ENCODE data around the gene MFAP2. TPM values are rescaled to one million over a fixed set of nuclear protein-coding genes. Genes with fewer than 3 reads are reported as not detected.

Gene MFAP2
- total RNA-seq, 3 donors from 2014 or later (not counting 1 experiment from before 2014, with no cell fraction given): 0.15 TPM; not detected in 2

- intact Hi-C loops (cut with micrococcal nuclease): no loop called here
- no peaks in the 10 kb centered on the region for H3K27me3 ChIP-seq (ENCODE audit: control insufficient read depth, insufficient read depth, low read length)
- H3K27me3 Mint-ChIP-seq (ENCODE audit: low read depth in 2 of 2): no peaks in the 10 kb centered on the region
- 95% methylated on average over 19 of the region's 19 CpGs for WGBS (ENCODE audit: insufficient coverage)
- no peak overlapping the region for H3K27ac ChIP-seq (ENCODE audit: low read length)
- DNase-seq: no peak
- H3K4me3 ChIP-seq (ENCODE audit: low read length): no peak overlapping the region
- TF ChIP-seq CTCF (IDR thresholded peaks at IDR 0.05): no peak
- H3K4me1 ChIP-seq (ENCODE audit: control insufficient read depth, insufficient read depth, low read length): no peaks in the 10 kb centered on the region
- no peak for ATAC-seq
- no peaks in the 10 kb centered on the region for H3K9me3 ChIP-seq (ENCODE audit: control insufficient read depth, insufficient read depth, low read length)
- H3K36me3 ChIP-seq (ENCODE audit: control insufficient read depth, insufficient read depth, low read length): peaks cover 43% of the 10 kb centered on the region
- H3K27ac Mint-ChIP-seq: no peak overlapping the region
- no peak overlapping the region for H3K4me3 Mint-ChIP-seq
- no peaks in the 10 kb centered on the region for H3K4me1 Mint-ChIP-seq
- peaks cover 7% of the 10 kb centered on the region for H3K36me3 Mint-ChIP-seq
- no peaks in the 10 kb centered on the region for H3K9me3 Mint-ChIP-seq
Measured at GRCh38 chr1:17001760-17002523, 21.5 kb upstream of the MFAP2 start.

GRCh38 chr1:16999863-17000262 lies 19.4 kb upstream of the MFAP2 start:
- H3K4me1 ChIP-seq (ENCODE audit: control insufficient read depth, insufficient read depth, low read length): no peaks in the 10 kb centered on the region
- WGBS (ENCODE audit: insufficient coverage): 95% methylated on average over 7 of the region's 8 CpGs
- H3K4me3 ChIP-seq (ENCODE audit: low read length): no peak overlapping the region
- DNase-seq (no peak), ATAC-seq (no peak)
- Mint-ChIP-seq H3K4me3 (no peak overlapping the region), H3K4me1 (no peaks in the 10 kb centered on the region), H3K27me3 (ENCODE audit: low read depth in 2 of 2) (no peaks in the 10 kb centered on the region), H3K36me3 (peaks cover 7% of the 10 kb centered on the region), H3K9me3 (no peaks in the 10 kb centered on the region), H3K27ac (no peak overlapping the region)
- intact Hi-C loops (cut with micrococcal nuclease): no loop called here
- H3K36me3 ChIP-seq (ENCODE audit: control insufficient read depth, insufficient read depth, low read length): peaks cover 47% of the 10 kb centered on the region
- H3K9me3 ChIP-seq (ENCODE audit: control insufficient read depth, insufficient read depth, low read length): no peaks in the 10 kb centered on the region
- H3K27ac ChIP-seq (ENCODE audit: low read length): no peak overlapping the region
- TF ChIP-seq CTCF (IDR thresholded peaks at IDR 0.05): no peak
- H3K27me3 ChIP-seq (ENCODE audit: control insufficient read depth, insufficient read depth, low read length): no peaks in the 10 kb centered on the region

- Histone ChIP-seq H3K27me3 (ENCODE audit: control insufficient read depth, insufficient read depth, low read length) (no peaks in the 10 kb centered on the region), H3K4me3 (ENCODE audit: low read length) (no peak overlapping the region), H3K9me3 (ENCODE audit: control insufficient read depth, insufficient read depth, low read length) (no peaks in the 10 kb centered on the region), H3K36me3 (ENCODE audit: control insufficient read depth, insufficient read depth, low read length) (peaks cover 36% of the 10 kb centered on the region), H3K27ac (ENCODE audit: low read length) (no peak overlapping the region), H3K4me1 (ENCODE audit: control insufficient read depth, insufficient read depth, low read length) (no peaks in the 10 kb centered on the region)
- Mint-ChIP-seq H3K27me3 (ENCODE audit: low read depth in 2 of 2) (no peaks in the 10 kb centered on the region), H3K4me3 (no peak overlapping the region), H3K4me1 (no peaks in the 10 kb centered on the region), H3K27ac (no peak overlapping the region), H3K36me3 (peaks cover 7% of the 10 kb centered on the region), H3K9me3 (no peaks in the 10 kb centered on the region)
- DNase-seq (no peak), ATAC-seq (no peak)
- intact Hi-C loops (cut with micrococcal nuclease): no loop called here
- no peak for TF ChIP-seq CTCF (IDR thresholded peaks at IDR 0.05)
- WGBS (ENCODE audit: insufficient coverage): over 99% methylated on average over 9 of the region's 10 CpGs
Measured at GRCh38 chr1:16998589-16998988, 18.2 kb upstream of the MFAP2 start.

- no peak overlapping the region for H3K4me3 Mint-ChIP-seq
- no peak for TF ChIP-seq CTCF (IDR thresholded peaks at IDR 0.05)
- H3K27me3 ChIP-seq (ENCODE audit: control insufficient read depth, insufficient read depth, low read length): no peaks in the 10 kb centered on the region
- no peaks in the 10 kb centered on the region for H3K4me1 Mint-ChIP-seq
- ATAC-seq (no peak), DNase-seq (no peak)
- peaks cover 7% of the 10 kb centered on the region for H3K36me3 Mint-ChIP-seq
- intact Hi-C loops (cut with micrococcal nuclease): no loop called here
- H3K9me3 Mint-ChIP-seq: no peaks in the 10 kb centered on the region
- peaks cover 27% of the 10 kb centered on the region for H3K36me3 ChIP-seq (ENCODE audit: control insufficient read depth, insufficient read depth, low read length)
- no peak overlapping the region for H3K27ac ChIP-seq (ENCODE audit: low read length)
- H3K4me1 ChIP-seq (ENCODE audit: control insufficient read depth, insufficient read depth, low read length): no peaks in the 10 kb centered on the region
- WGBS (ENCODE audit: insufficient coverage): 97% methylated on average over 14 of the region's 14 CpGs
- no peak overlapping the region for H3K4me3 ChIP-seq (ENCODE audit: low read length)
- no peak overlapping the region for H3K27ac Mint-ChIP-seq
- H3K27me3 Mint-ChIP-seq (ENCODE audit: low read depth in 2 of 2): no peaks in the 10 kb centered on the region
- H3K9me3 ChIP-seq (ENCODE audit: control insufficient read depth, insufficient read depth, low read length): no peaks in the 10 kb centered on the region
Measured at GRCh38 chr1:16996845-16997244, 16.4 kb upstream of the MFAP2 start.

All from natural killer cell (primary cell).